Suprapubic skin (tissue), 4 donors: ENCODE measurements around the gene ZSWIM8. TPM values are rescaled to one million over a fixed set of nuclear protein-coding genes. Genes with fewer than 3 reads are reported as not detected.
"Not testable (repeated sequence)": the region's sequence is repeated elsewhere in the genome, so short reads cannot be mapped to it uniquely, and the experiment has no call there.

Experiments
- DNase-seq, 2 donors: peaks; one replicate each; pipeline ENCODE4 v3.0.0-alpha.2; 2019; ENCODE audit warnings: low spot score in 2 of 2
- H3K27ac ChIP-seq: fragments of 200-600 bp; sonication (generic); one replicate; pipeline ENCODE4 v1.5.1; 2019
- H3K27me3 ChIP-seq: fragments of 200-600 bp; sonication (generic); one replicate; pipeline ENCODE4 v1.5.1; 2019
- H3K36me3 ChIP-seq: fragments of 200-600 bp; sonication (generic); one replicate; pipeline ENCODE4 v1.5.1; 2019
- H3K4me1 ChIP-seq: fragments of 200-600 bp; sonication (generic); one replicate; pipeline ENCODE4 v1.5.1; 2019
- H3K4me3 ChIP-seq: fragments of 200-600 bp; sonication (generic); one replicate; pipeline ENCODE4 v1.5.1; 2019; ENCODE audit warnings: mild to moderate bottlenecking
- H3K9me3 ChIP-seq: fragments of 200-600 bp; sonication (generic); one replicate; pipeline ENCODE4 v1.5.1; 2019
- EP300 ChIP-seq: sonication (generic); formaldehyde crosslinking; IDR thresholded peaks from one replicate; pipeline ENCODE4 v1.6.1; 2017; ENCODE audit warnings: antibody characterized with exemption
- POLR2A ChIP-seq, 2 donors: fragments of 450-650 bp; IDR thresholded peaks; one replicate each; pipeline ENCODE4 v1.6.1; 2017; ENCODE audit warnings: antibody characterized with exemption in 2 of 2, mild to moderate bottlenecking in 2 of 2, moderate library complexity in 2 of 2
- POLR2AphosphoS5 ChIP-seq, 3 donors: sonication (generic); formaldehyde crosslinking; IDR thresholded peaks; one replicate each; pipeline ENCODE4 v1.6.1; 2017; ENCODE audit warnings: antibody characterized with exemption in 3 of 3
- WGBS: methylation state at CpG from one replicate; pipeline ENCODE4 v1.1.5; 2018; 5-methylcytosine and 5-hydroxymethylcytosine counted together
- total RNA-seq, 4 donors: library from RNA; depleted of rRNA; stranded (reverse); fragments of >200 nt; gene quantifications; one replicate each; pipeline ENCODE4 v1.1.0, GENCODE V29; 2016
- TF ChIP-seq, protein P1 (sequence below), 2 donors: fragments of 200-600 bp in 1 of 2; fragments of 450-650 bp in 1 of 2; sonication (generic) in 1 of 2; IDR thresholded peaks; one replicate each; pipeline ENCODE4 v1.5.1; 2016 to 2019; ENCODE audit warnings: antibody characterized with exemption in 2 of 2, mild to moderate bottlenecking in 1 of 2, moderate library complexity in 1 of 2

The ZSWIM8 gene
- total RNA-seq, 4 donors from 2014 or later = 86.4 to 203 (median 121) TPM

DNA sequence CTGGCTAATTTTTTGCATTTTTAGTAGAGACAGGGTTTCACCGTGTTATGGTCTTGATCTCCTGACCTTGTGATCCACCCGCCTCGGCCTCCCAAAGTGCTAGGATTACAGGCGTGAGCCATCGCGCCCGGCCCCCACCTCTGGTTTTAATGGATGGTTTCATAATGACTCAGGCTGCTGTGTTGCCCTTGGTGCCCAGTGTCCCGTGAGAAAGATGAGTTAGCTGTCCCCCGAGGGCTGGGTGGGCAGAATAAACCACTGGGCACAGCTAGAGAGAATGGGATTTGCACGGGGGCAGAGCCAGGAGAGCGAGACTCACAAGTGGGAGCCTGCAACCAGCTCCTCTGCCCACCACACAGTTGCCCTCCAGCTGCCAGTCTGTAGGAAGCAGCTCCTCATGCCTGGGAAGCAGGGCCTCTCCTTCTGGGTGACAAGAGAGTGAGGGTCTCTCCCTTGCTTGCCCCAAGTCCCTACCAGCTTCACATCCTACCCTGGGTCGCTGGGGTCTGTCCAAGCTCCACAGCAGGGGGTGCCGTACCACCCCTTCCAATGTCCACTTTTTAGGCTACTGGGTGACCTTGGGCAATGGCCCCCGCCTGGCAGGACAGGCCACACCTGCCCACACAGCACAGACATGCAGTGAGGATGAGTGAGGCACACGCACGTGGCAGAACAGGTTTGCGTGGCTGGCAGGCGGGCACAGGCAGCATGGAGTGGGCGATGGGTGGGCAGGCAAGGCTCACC lies 42.1 kb downstream of the ZSWIM8 start:
- H3K27me3 ChIP-seq = no peaks in the 10 kb centered on the region
- DNase-seq = no peak
- no peaks in the 10 kb centered on the region for H3K4me1 ChIP-seq
- H3K9me3 ChIP-seq = no peaks in the 10 kb centered on the region
- 89% methylated on average over 18 of the region's 19 CpGs for WGBS
- H3K4me3 ChIP-seq = no peak overlapping the region
- TF ChIP-seq POLR2A (IDR thresholded peaks at IDR 0.05) (no peak), POLR2AphosphoS5 (IDR thresholded peaks at IDR 0.05) (no peak), EP300 (no peak)
- TF ChIP-seq, protein P1, sequence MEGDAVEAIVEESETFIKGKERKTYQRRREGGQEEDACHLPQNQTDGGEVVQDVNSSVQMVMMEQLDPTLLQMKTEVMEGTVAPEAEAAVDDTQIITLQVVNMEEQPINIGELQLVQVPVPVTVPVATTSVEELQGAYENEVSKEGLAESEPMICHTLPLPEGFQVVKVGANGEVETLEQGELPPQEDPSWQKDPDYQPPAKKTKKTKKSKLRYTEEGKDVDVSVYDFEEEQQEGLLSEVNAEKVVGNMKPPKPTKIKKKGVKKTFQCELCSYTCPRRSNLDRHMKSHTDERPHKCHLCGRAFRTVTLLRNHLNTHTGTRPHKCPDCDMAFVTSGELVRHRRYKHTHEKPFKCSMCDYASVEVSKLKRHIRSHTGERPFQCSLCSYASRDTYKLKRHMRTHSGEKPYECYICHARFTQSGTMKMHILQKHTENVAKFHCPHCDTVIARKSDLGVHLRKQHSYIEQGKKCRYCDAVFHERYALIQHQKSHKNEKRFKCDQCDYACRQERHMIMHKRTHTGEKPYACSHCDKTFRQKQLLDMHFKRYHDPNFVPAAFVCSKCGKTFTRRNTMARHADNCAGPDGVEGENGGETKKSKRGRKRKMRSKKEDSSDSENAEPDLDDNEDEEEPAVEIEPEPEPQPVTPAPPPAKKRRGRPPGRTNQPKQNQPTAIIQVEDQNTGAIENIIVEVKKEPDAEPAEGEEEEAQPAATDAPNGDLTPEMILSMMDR (IDR thresholded peaks at IDR 0.05) = no peak
- peaks cover 43% of the 10 kb centered on the region for H3K36me3 ChIP-seq
- H3K27ac ChIP-seq = no peak overlapping the region

DNA sequence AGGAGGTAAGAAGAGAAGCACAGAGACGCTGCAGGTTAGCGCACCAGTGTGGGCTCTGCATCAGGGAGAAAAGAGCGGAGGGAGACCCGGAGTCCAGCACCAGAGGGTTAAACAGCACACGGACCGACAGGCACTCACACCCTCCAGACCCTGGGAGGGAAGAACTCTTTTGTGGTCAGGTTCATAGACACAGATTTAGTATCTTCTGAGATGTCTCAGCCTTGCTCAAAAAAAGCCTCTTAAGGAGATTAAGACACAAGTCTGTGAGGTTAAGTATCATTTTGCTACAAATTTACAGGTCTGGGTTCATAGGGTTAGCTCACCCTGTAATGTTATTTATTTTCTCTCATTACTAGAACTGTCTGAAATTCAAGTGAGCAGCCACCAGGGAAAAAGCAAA lies 42.8 kb downstream of the ZSWIM8 start:
- no peak for DNase-seq
- no peaks in the 10 kb centered on the region for H3K27me3 ChIP-seq
- no peaks in the 10 kb centered on the region for H3K9me3 ChIP-seq
- no peak overlapping the region for H3K4me3 ChIP-seq
- 94% methylated on average over 6 of the region's 6 CpGs for WGBS
- no peak overlapping the region for H3K27ac ChIP-seq
- TF ChIP-seq POLR2AphosphoS5 (IDR thresholded peaks at IDR 0.05) (no peak), POLR2A (IDR thresholded peaks at IDR 0.05) (no peak), EP300 (no peak)
- TF ChIP-seq, protein P1 (IDR thresholded peaks at IDR 0.05) = no peak
- peaks cover 42% of the 10 kb centered on the region for H3K36me3 ChIP-seq
- no peaks in the 10 kb centered on the region for H3K4me1 ChIP-seq

DNA sequence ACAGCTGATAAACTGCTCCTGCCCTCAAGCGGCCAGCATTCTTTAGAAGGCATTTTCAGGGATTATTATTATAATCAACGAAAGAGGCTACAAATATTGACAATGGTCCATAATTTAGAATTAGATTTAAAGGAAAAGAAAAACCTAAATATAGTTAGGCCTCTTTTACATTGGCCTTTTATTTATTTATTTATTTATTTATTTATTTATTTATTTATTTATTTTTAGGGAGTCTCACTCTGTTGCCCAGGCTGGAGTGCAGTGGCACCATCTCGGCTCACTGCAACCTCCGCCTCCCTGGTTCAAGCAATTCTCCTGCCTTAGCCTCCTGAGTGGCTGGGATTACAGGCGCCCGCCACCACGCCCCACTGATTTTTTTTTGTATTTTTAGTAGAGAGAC lies 43.7 kb downstream of the ZSWIM8 start:
- not testable (repeated sequence) for H3K27ac ChIP-seq, H3K4me1 ChIP-seq, H3K27me3 ChIP-seq, H3K9me3 ChIP-seq, H3K4me3 ChIP-seq, DNase-seq
- 93% methylated on average over 7 of the region's 7 CpGs for WGBS
- peaks cover 32% of the 10 kb centered on the region for H3K36me3 ChIP-seq

DNA sequence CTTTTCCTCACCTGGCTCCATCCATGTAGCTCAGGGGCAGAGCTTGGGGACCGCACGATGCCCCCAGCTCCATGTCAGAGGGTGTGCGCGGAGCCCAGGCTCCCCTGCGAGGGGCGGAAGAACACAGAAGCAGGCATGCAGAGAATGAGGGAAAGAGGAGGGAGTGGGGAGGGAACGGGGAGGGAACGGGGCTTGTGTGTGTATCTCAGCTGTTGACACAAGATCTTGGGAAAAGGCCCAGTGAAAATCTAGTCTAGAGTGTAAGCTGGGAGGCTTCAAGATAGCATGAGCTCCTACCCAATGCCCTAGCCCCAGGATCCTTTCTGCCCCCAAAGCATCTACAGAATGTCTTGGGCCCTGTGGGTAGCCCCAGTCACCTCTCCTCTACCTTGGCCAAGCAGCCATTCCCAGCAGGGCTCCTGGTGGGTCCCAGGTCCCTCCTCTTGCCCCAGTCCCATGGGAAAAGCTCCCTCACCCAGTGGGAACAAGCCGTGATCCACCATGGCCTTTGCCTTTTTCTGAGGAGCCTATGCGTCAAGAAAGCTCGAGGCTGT lies 51.1 kb downstream of the ZSWIM8 start:
- Histone ChIP-seq H3K4me1 (no peaks in the 10 kb centered on the region), H3K4me3 (no peak overlapping the region), H3K27me3 (no peaks in the 10 kb centered on the region), H3K36me3 (peaks cover 60% of the 10 kb centered on the region), H3K9me3 (no peaks in the 10 kb centered on the region), H3K27ac (no peak overlapping the region)
- DNase-seq = no peak
- 95% methylated on average over 11 of the region's 11 CpGs for WGBS
- TF ChIP-seq EP300 (no peak), POLR2AphosphoS5 (IDR thresholded peaks at IDR 0.05) (no peak), POLR2A (IDR thresholded peaks at IDR 0.05) (no peak)

DNA sequence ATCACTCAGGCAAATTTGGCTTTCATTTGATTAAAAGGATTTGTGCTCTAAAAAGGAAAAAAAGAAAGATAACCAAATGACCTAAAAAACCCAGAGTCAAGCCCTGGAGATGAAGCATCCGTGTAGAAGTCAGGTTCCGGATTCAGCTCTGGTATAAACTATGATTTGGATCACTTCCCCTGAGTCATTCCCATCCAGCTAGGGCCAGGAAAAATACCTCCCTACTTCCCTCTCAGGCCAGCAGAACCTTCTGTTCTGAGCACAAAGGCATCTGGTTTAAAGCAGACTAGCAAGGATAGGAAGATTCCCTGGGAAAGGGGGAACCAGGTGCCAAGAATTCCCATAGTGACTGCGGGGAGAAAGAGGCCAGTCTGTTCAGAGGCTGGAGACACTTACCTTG lies 51.7 kb downstream of the ZSWIM8 start:
- TF ChIP-seq, protein P1 (IDR thresholded peaks at IDR 0.05) = no peak
- TF ChIP-seq EP300 = no peak
- Histone ChIP-seq H3K4me1 (no peaks in the 10 kb centered on the region), H3K27me3 (no peaks in the 10 kb centered on the region), H3K9me3 (no peaks in the 10 kb centered on the region), H3K36me3 (peaks cover 65% of the 10 kb centered on the region), H3K27ac (no peak overlapping the region), H3K4me3 (no peak overlapping the region)
- whole genome bisulfite sequencing = 83% methylated on average over 3 of the region's 3 CpGs
- no peak for DNase-seq

DNA sequence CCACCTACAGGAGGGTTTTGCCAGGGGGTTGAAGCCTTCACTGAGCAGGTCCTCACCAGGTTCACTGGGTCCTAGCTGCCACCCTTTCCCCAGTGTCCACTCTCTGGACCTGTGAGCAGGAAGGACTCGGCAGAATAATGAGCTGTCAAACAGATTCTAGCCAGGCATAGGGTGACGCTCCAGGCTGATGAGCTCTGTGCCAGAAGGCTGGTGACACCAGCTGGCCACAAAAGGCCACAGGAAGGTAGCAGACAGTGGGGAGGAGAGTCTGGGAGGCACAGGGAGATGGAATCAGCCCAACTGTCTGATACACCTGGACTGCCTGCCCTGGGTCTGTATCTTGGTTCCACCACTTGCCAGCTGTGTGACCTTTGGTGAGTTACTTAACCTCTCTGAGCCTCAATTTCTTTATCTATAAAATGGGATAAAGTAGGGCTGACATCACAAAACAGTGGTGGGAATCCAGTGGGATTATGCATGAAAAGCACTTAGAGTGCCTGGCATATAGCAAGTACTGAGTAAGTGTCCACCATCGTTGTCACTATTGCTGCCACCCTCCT lies 52.7 kb downstream of the ZSWIM8 start:
- TF ChIP-seq, protein P1 (IDR thresholded peaks at IDR 0.05) = no peak
- Histone ChIP-seq H3K4me3 (no peak overlapping the region), H3K27ac (no peak overlapping the region), H3K9me3 (no peaks in the 10 kb centered on the region), H3K36me3 (peaks cover 75% of the 10 kb centered on the region), H3K4me1 (no peaks in the 10 kb centered on the region), H3K27me3 (no peaks in the 10 kb centered on the region)
- no peak for DNase-seq
- WGBS = 89% methylated on average over 3 of the region's 3 CpGs
